ENCODE results near the gene CCR7.

CCR7 gene

GRCh38 chr17:40561871-40562611 is 3.2 kb downstream of the CCR7 start:
- no peak overlapping the region for H3K27ac ChIP-seq
- H3K36me3 ChIP-seq, result no peaks in the 10 kb centered on the region
- H3K9me3 ChIP-seq, result no peaks in the 10 kb centered on the region
- no peak overlapping the region for H3K4me3 ChIP-seq
- peaks cover 0 to 27% (median 8%) of the 10 kb centered on the region in 4 donors for H3K4me1 ChIP-seq
- TF ChIP-seq CTCF (IDR thresholded peaks at IDR 0.05), result no peak
- no peak for DNase-seq
- peaks cover 0 to 17% of the 10 kb centered on the region in 2 donors for H3K27me3 ChIP-seq
- intact Hi-C loops (cut with DNase I; ENCODE audit: low total_unique reads), result loop anchor here (10.0 kb wide), 1 partner anchor 257 kb away; the partner anchor contains the start of gene RARA

- intact Hi-C loops (cut with DNase I; ENCODE audit: low total_unique reads), result loop anchor here (10.0 kb wide), 1 partner anchor 257 kb away; the partner anchor contains the start of gene RARA
- H3K4me1 ChIP-seq, result peaks cover 0 to 31% (median 8%) of the 10 kb centered on the region in 4 donors
- no peaks in the 10 kb centered on the region for H3K9me3 ChIP-seq
- H3K36me3 ChIP-seq, result no peaks in the 10 kb centered on the region
- H3K4me3 ChIP-seq, result no peak overlapping the region
- H3K27ac ChIP-seq, result no peak overlapping the region
- peaks cover 0 to 17% of the 10 kb centered on the region in 2 donors for H3K27me3 ChIP-seq
- no peak for TF ChIP-seq CTCF (IDR thresholded peaks at IDR 0.05)
- DNase-seq, result peak in 1 of 2 donors; percentile 13
Measured at GRCh38 chr17:40561294-40561870, 3.9 kb downstream of the CCR7 start.

GRCh38 chr17:40560592-40561293 is 4.5 kb downstream of the CCR7 start:
- no peak for TF ChIP-seq CTCF (IDR thresholded peaks at IDR 0.05)
- Histone ChIP-seq H3K4me1 (peaks cover 0 to 31% (median 8%) of the 10 kb centered on the region in 4 donors), H3K36me3 (no peaks in the 10 kb centered on the region), H3K27ac (no peak overlapping the region), H3K9me3 (no peaks in the 10 kb centered on the region), H3K27me3 (peaks cover 0 to 17% of the 10 kb centered on the region in 2 donors), H3K4me3 (no peak overlapping the region)
- DNase-seq, result no peak
- intact Hi-C loops (cut with DNase I; ENCODE audit: low total_unique reads), result loop anchor here (10.0 kb wide), 1 partner anchor 256 kb away; the partner anchor contains the start of gene RARA

- Histone ChIP-seq H3K36me3 (no peaks in the 10 kb centered on the region), H3K27me3 (peaks cover 0 to 14% of the 10 kb centered on the region in 2 donors), H3K27ac (peak overlapping the region; percentile 25 to 49), H3K9me3 (no peaks in the 10 kb centered on the region), H3K4me1 (peaks cover 0 to 31% (median 8%) of the 10 kb centered on the region in 4 donors), H3K4me3 (no peak overlapping the region)
- intact Hi-C loops (cut with DNase I; ENCODE audit: low total_unique reads), result loop anchor here (2.0 to 10.0 kb wide), 3 partner anchors 118 to 255 kb away; partner anchors contain the start of genes IGFBP4 and RARA
- peak; percentile 92 to 94 for DNase-seq
- peak; percentile 96 to 98 for TF ChIP-seq CTCF (IDR thresholded peaks at IDR 0.05)
Measured at GRCh38 chr17:40559954-40560591, 5.2 kb downstream of the CCR7 start.

GRCh38 chr17:40559564-40559916 is 5.7 kb downstream of the CCR7 start:
- Histone ChIP-seq H3K27me3 (peaks cover 0 to 10% of the 10 kb centered on the region in 2 donors), H3K36me3 (no peaks in the 10 kb centered on the region), H3K27ac (no peak overlapping the region), H3K9me3 (no peaks in the 10 kb centered on the region), H3K4me3 (no peak overlapping the region), H3K4me1 (peaks cover 0 to 33% (median 8%) of the 10 kb centered on the region in 4 donors)
- DNase-seq, result no peak
- no peak for TF ChIP-seq CTCF (IDR thresholded peaks at IDR 0.05)
- intact Hi-C loops (cut with DNase I; ENCODE audit: low total_unique reads), result loop anchor here (2.0 to 5.0 kb wide), 2 partner anchors 117 to 161 kb away; partner anchors contain the start of gene IGFBP4
